Stimulated activated CD8-positive, alpha-beta memory T cell treated with anti-CD3 and anti-CD28 coated beads, Interleukin-4, amount 100 ng/mL, for 48 hours (primary cell): ENCODE data around the gene CDK11B.
"Not testable (repeated sequence)": the region's sequence is repeated elsewhere in the genome, so short reads cannot be mapped to it uniquely, and the experiment has no call there.

Experiments
- DNase-seq: peaks from one replicate; pipeline ENCODE4 v3.0.0-alpha.2; 2020

The CDK11B gene

GRCh38 chr1:1680912-1681273 lies 22.1 kb upstream of the CDK11B start:
- DNase-seq: no peak

GRCh38 chr1:1680031-1680911 lies 21.5 kb upstream of the CDK11B start:
- no peak for DNase-seq

- peak; percentile 84 for DNase-seq
Measured at GRCh38 chr1:1678581-1679380, 20.0 kb upstream of the CDK11B start.

DNA sequence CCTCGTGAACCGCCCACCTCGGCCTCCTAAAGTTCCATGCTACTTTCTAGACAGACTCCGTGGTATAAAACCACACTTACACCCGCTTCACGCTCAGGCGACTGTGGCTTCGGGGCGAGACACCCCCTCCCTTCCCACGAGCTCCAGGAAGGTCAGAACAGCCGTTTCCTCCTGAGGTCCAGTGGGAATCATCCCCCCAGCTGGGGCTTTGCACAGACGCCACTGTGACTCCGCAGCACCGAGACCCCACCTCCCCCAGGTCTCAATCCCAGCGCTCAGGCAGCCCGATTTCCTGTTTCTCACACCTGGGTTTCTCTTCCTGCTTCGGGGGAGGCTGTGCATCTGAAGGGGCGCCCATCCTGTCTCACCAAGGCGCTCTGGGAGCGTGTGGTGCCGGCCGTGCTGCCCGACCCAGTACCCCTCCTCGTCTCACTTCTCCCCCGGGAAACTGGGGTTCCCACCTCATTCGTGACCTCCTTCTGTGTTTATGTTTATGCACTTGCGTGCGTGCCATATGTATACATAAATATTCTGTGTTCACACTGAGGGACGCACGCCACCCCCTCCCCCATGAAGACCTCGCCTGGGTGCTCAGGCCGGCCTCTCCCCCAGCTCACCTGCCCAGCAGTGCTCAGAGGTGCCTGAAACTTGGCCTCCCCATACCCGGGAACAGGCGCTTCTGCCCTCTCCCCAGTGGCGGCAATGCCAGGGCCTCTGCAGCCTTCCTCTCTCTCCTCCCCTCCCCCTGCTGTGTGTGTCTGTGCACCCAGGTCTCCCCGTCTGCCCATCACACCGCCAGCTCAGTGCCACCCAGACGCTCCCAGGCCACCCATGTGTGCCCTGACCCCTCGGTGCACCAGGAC lies 19.1 kb upstream of the CDK11B start:
- DNase-seq: peak; percentile 72

GRCh38 chr1:1676087-1676486 lies 17.3 kb upstream of the CDK11B start:
- DNase-seq: not testable (repeated sequence)

GRCh38 chr1:1675218-1675617 lies 16.4 kb upstream of the CDK11B start:
- DNase-seq: not testable (repeated sequence)

- DNase-seq: peak; percentile 45
Measured at GRCh38 chr1:1674806-1675205, 16.0 kb upstream of the CDK11B start.

- DNase-seq: no peak
Measured at GRCh38 chr1:1672181-1672965, 13.6 kb upstream of the CDK11B start.

- DNase-seq: no peak
Measured at GRCh38 chr1:1671365-1672119, 12.7 kb upstream of the CDK11B start.

- DNase-seq: no peak
Measured at GRCh38 chr1:1670866-1671265, 12.1 kb upstream of the CDK11B start.

DNA sequence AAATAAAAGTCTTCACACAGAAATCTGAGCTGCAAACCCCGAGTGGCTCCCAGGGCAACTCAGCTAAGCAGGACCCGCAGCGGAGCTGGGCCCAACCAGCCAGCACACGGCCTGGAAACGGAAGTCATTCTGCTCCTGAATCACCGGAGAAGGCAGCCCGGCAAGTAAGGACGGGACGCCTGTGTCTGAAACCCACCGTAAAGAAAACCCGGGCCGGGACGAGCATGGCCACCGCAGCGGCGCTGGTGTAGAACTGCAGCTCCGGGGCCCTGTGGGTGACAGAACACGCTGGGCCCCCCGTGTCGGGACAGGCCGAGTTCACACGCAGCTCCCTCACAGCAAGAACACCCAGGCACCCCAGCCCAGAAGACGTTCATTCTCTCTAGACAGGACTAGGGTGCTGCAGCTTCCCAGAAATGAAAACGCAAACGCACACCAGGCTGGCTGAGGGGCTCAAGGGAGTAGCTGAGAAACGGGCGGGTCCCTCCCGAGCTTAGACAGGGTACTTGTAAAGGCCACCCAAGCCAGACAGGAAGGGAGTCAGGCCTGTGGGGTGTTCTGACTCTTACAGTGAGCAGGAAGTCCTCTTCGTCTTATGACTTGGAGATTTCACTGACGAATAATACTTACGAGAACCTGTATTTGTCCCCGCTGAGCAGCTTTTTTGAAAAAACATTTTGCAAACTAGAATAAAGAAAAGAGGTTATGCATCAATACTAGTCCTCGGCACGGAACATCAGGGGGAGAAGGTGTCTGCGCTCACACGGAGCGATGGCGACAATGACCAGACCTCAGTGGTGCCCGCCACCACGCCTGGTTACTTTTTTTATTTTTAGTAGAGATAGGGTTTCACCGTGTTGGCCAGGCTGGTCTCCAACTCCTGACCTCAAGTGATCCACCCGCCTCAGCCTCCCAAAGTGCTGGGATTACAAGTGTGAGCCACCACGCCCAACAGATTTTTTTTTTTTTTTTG lies 10.9 kb upstream of the CDK11B start:
- no peak for DNase-seq

DNA sequence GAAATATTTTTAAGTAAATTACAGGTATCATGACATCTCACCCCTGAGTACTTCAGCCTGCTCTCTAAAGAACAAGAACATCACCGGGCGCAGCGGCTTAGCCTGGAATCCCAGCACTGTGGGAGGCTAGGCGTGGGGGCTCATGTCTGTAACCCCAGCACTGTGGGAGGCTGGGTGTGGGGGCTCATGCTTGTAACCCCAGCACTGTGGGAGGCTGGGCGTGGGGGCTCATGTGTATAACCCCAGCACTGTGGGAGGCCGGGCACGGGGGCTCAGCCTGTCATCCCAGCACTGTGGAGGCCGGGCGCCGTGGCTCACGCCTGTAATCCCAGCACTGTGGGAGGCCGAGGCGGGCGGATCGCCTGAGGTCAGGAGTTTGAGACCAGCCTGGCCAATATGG lies 7.7 kb upstream of the CDK11B start:
- no peak for DNase-seq

GRCh38 chr1:1665815-1666251 lies 7.0 kb upstream of the CDK11B start:
- peak; percentile 78 for DNase-seq

DNA sequence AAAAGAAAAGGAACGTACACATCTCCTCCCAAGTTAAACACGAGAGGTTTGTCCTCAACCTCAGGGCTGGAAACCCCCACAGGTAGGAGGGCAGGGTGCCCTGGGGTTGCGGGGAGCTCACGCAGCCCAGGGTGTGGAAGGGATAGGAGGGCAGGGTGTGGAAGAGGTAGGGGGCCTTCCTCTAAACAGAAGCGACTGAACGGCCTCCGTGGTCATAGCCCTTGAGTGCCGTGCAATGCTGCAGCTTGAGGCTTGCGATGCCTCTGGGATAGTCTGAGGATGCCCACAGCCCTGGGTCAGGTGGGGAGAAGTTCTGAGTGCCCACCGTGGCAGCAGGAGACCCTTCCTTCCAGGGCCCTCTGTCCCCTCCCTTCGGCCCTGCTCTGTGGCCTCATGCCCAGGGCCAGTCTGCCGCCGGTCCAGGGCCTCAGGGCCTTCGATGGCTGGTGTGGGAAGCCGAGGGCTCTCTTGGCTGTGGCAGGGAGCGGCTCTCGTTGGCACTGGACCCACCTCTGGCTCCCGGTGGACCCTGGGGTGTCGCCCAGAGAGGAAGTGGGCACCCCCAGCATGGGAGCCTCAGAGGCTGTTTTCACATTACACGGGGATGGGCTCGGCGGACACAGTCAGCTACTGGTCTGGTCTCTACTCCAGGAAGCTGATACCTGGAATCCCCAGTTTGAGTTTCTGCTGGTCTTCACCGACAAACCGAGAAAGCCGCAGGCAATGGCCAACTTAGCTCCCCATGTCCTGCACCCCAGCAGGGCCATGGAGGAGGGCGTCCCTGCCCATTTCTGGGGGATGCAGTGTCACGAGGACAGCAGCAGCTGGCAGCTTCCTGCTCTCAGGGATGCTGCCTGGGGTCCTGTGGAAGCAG lies 6.4 kb upstream of the CDK11B start:
- DNase-seq: no peak

GRCh38 chr1:1664318-1664717 lies 5.5 kb upstream of the CDK11B start:
- not testable (repeated sequence) for DNase-seq

- not testable (repeated sequence) for DNase-seq
Measured at GRCh38 chr1:1662830-1663560, 4.2 kb upstream of the CDK11B start.

DNA sequence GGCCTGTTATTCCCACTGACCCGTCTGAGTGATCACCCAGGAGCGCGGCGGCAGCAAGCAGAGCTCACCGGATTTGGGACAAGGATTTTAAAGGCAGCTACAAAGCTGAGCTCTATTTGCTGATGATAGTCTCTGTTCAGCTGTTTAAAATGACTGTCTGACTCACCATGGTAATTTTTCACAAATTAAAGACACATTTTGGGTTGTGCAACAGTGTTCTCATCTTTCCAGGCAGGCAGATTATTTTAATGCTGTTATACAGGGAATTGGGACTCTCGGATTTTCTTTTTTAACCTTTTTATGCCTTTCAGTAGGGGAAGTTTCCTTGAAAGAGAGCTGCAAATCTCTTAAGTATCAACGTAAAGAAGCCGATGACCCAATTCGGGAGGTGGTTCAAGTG lies 3.6 kb upstream of the CDK11B start:
- not testable (repeated sequence) for DNase-seq

DNA sequence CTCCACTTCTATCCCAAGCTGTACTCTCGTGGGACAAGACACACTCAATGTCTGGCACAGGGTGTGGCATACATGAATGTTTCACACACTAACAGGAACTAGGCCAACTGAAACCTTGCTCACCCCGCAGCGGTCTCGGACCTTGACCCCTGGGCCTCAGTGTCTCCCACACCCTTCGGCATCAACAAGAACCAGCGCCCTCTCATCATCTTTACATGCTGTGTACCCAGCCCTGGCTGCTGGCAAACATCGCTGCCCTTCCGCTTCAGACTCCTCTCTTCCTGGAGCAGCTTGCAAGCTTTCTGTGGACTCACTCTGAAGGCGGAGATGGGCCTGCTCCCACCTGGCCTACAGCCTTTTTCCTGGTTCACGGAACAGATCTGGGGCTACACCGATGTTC lies 10.5 kb downstream of the CDK11B start:
- not testable (repeated sequence) for DNase-seq
